Adipose tissue (tissue), 3 donors: Measurements from ENCODE around the gene FYB1. TPM values are rescaled to one million over a fixed set of nuclear protein-coding genes. Genes with fewer than 3 reads are reported as not detected.
"Not testable (repeated sequence)": the region's sequence is repeated elsewhere in the genome, so short reads cannot be mapped to it uniquely, and the experiment has no call there.

Source experiments
- H3K27ac ChIP-seq: one replicate; pipeline ENCODE4 v1.5.1; 2013; ENCODE audit warnings: low read depth, low read length
- WGBS, 3 donors: extraction: QIAGEN DNeasy Blood & Tissue Kit; methylation state at CpG; one replicate each; pipeline ENCODE4 v1.1.7; 2013; 5-methylcytosine and 5-hydroxymethylcytosine counted together
- polyA plus RNA-seq, 3 donors: library from polyadenylated mRNA; stranded (reverse); fragments of 200-250 nt; gene quantifications; one replicate each; pipeline ENCODE4 v1.2.3, GENCODE V29; 2013
- donor health status: healthy with polysubstance abuse.
- donor health status: Bipolar disorder and iron deficiency.
- donor health status: healthy.

Gene FYB1, protein sequence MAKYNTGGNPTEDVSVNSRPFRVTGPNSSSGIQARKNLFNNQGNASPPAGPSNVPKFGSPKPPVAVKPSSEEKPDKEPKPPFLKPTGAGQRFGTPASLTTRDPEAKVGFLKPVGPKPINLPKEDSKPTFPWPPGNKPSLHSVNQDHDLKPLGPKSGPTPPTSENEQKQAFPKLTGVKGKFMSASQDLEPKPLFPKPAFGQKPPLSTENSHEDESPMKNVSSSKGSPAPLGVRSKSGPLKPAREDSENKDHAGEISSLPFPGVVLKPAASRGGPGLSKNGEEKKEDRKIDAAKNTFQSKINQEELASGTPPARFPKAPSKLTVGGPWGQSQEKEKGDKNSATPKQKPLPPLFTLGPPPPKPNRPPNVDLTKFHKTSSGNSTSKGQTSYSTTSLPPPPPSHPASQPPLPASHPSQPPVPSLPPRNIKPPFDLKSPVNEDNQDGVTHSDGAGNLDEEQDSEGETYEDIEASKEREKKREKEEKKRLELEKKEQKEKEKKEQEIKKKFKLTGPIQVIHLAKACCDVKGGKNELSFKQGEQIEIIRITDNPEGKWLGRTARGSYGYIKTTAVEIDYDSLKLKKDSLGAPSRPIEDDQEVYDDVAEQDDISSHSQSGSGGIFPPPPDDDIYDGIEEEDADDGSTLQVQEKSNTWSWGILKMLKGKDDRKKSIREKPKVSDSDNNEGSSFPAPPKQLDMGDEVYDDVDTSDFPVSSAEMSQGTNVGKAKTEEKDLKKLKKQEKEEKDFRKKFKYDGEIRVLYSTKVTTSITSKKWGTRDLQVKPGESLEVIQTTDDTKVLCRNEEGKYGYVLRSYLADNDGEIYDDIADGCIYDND
- 10 to 100 TPM in 1 of 3 donors, 1 to 10 TPM in 2; 1.1 to 12.1 (median 4.9) TPM for polyA plus RNA-seq

DNA sequence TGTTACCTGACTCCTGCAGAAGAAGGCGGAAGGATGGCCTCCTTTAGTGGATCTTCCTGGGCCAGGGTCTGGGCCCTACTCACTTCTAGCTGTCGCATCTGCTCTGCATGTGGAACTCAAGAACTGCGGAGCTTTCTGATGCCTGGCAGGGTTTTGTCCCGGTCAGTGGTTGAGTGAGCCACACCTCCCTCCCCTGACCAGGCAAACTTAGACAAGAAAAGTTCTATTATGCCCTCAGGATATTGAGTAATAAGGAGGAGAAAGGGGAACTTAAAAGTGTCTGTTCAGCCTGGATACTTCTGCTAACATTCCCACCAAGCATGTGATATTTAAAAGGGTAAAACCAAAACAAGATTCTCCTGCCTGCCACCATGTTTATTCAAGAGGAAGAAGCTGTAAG, at the start of gene FYB1:
FYB1 (minus strand) TSS at position 127 of the 400 bp plus-strand sequence. CDS start 16,603 bp downstream, outside the sequence.
- 43 to 77% (median 57%) methylated on average over 4 of the region's 4 CpGs for WGBS, 3 donors
- no peak within 1 kb of the TSS for H3K27ac ChIP-seq

DNA sequence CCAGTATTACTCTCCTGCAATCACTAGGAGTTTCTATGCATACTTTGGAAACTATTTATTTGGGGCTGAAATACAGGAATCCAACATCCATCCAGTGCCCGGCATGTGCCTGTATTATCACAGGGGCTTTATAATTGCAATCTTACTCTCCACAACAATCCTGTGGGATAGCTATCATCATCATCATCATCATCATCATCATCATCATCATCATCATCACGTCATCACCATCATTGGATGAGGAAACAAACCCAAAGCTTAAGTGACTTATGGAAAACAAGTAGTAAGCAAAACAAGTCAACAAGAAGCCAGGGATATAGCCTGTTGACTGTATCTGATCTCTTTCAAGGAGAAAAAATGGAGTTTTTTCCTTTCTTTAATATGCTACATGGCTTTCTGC, 47.8 kb upstream of the FYB1 start:
- WGBS, 3 donors = 83 to 85% (median 84%) methylated on average over 2 of the region's 2 CpGs
- no peak overlapping the region for H3K27ac ChIP-seq

DNA sequence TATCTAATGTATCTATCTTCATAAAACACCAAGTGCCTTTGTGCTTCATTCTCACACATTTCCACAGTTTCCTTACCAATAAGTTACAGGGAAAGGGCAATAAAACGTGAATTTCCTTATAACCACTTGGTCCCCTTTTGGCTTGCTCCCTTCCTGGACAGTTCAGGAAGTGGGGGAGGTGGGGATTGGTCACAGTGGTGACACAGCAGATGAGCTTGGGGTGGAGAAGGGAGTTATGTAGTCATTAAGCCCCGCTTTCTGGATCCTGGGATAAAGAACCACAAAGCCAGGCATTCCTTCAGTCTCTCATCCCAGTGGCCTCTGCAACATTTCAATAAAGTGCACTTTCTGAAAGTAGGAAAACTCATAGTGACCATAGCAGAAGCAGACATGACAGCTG, 47.1 kb upstream of the FYB1 start:
- WGBS, 3 donors = 0% methylated on average over 2 of the region's 2 CpGs
- H3K27ac ChIP-seq = no peak overlapping the region

DNA sequence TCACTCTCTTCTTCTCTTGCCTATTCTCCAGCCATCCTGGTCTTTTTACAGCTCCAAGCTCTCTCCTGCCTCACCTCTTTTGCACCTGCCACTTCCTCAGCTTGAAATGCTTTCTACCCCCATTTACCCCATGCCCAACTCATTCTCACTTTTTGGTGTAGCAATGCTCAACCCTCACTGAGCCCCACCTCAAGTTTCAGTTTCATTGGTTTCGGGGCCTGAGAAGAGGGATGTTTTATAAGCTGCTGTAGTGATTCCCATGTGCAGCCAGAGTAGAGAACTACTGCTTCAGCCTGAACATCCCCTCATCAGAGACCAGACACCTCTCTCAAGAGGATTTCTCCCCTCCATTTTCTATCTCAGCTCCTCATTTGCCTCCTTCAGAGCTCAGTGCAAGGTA, 45.2 kb upstream of the FYB1 start:
- 67 to 73% (median 73%) methylated on average over 1 of the region's 1 CpG for WGBS, 3 donors
- H3K27ac ChIP-seq = no peak overlapping the region

DNA sequence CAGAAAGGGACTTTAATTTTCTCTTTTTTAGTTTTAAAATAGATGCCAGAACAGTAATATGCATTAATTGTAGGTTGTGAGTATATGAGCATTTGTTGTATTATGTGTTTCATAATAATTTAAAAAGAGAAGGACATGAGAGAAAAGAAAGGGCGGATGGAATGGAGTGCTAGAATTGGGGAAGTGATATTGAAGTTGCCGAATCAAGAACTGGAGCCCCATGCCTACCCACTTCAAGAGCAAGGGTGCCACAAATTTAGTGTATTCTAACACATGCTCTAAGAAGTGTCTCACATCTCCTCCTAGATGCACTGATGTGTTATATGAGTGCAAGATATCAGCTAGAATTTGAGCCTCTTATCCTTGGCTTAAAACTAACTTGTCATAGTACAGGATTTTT, 43.6 kb upstream of the FYB1 start:
- 58 to 79% (median 77%) methylated on average over 2 of the region's 2 CpGs for WGBS, 3 donors
- no peak overlapping the region for H3K27ac ChIP-seq

DNA sequence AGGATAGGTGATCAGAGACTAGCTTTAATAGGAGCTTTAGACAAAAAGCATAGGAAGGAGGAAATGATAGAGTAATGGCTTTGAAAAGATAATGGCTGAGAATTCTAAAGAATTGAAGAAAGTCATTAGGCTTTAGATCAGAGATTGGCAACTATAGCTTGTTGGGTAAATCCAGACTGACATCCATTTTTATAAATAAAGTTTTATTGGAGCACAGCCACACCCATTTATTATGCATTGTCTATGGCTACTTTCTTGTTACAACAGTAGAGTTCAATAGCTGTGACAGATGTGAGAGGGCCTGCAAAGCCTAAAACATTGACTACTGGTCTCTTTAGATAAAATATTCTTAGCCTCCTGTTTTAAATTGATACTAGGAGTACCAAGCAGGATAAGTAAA, 40.7 kb upstream of the FYB1 start:
- no peak overlapping the region for H3K27ac ChIP-seq

DNA sequence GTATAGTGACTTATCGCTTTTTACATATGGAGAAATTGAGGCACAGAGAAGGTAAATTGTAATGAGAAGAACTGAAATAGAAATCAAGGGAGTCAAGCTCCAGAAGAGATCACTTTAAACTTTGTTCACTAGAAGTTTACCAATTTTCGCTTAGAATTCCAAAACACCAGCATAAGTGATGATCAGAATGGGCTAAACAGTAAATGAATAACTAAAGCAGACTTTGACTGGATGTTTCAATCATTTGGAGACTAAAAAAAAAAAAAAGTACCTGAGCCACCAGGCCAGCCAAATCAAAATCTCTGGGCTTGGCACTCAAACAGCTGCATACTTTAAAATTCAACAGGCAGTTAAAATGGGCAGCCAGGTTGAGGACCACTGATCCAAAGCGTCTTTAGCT, 38.2 kb upstream of the FYB1 start:
- WGBS, 3 donors = 86 to 99% (median 97%) methylated on average over 3 of the region's 3 CpGs
- no peak overlapping the region for H3K27ac ChIP-seq

DNA sequence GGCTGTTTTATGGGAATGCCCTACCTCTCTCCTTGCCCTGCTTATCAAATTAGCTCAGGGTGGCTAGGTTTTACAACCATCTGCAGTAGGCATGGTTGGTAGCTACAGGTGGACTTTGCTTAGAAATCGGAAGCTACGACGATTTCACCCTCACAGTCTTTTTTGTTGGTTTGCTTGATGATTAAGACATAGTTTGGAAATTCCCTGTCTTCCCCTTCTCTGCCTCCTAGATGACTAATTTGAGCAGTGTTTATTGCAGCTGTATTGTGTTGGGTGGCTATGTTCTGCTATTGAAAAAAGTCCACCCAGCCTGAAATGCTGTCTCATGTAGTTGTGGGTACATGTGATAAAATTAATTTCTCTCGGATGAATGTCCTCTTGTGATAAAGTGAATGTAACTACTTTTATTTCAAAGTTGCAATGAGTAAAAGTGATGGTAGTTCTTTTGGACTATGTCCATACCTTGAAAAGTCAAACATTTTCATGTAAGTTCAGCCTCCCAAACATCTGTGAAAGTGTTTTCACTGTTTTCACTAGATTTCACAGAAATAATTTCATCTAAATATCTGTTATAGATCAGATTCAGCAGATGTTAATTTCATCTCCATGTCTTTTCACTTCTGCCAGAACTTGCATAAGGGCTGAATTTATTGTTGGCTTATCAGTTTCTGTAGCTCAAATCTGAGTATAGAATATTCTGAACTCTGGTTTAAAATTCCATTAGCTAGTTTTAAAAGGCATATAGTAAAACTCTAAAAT, 37.3 kb upstream of the FYB1 start:
- 25 to 59% (median 25%) methylated on average over 4 of the region's 4 CpGs for WGBS, 3 donors

DNA sequence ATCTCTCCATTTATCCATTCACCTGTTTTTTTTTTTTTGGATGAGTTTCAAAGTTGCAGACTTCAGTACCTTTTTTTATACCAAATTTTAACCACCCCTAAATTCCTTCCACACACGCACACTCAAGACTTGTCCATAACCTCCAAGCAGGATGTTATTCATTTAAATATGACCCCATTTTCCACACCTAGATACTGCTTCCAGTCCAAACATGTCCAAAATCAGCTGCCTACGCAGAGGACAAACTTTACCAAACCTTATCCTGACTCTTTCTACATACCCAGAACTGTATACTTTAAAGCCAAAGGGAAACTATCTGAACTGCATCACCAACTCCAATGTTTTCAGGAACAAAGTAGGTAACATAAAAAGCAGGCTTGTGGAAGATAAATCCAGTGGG, 36.0 kb upstream of the FYB1 start:
- WGBS, 3 donors = 86 to 94% (median 88%) methylated on average over 2 of the region's 2 CpGs
- no peak overlapping the region for H3K27ac ChIP-seq

More for the DNA sequence above, 37.3 kb upstream of the FYB1 start:
- H3K27ac ChIP-seq = no peak overlapping the region

DNA sequence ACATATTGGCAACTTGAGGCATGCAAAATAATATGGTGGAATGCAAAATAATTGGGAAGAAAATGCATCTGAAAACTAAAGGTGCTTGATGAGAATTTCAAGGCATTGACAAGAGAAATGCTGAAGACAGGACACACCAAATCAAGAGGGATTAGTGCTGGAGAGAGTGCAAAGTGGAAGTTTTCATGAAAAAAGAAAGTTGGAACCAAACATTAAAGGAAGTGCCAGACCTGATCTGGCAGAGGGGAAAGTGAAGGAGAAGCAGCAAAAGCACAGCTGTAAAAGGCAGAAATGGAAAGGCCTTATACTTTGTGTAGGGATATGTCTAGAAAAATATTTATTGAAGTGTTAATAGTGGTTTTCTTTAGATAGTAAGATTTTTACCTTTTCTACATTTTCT, 35.3 kb upstream of the FYB1 start:
- H3K27ac ChIP-seq = no peak overlapping the region

DNA sequence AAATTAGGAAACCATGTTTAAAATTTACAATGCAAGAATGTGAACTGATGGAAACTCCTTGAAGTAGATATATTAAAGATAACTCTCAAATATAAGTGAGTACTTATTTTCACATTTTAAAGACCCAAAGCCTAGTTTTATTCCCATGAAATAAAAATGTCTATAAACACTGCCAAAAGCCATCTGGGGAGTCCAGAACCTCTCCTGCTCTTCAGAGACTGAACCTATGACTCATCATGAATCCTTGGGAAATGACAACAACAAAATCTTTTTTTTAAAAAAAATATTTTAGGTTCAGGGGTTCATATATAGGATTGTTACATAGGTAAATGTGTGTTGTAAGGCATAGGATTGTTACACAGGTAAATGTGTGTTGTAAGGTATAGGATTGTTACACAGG, 33.8 kb upstream of the FYB1 start:
- H3K27ac ChIP-seq = no peak overlapping the region

DNA sequence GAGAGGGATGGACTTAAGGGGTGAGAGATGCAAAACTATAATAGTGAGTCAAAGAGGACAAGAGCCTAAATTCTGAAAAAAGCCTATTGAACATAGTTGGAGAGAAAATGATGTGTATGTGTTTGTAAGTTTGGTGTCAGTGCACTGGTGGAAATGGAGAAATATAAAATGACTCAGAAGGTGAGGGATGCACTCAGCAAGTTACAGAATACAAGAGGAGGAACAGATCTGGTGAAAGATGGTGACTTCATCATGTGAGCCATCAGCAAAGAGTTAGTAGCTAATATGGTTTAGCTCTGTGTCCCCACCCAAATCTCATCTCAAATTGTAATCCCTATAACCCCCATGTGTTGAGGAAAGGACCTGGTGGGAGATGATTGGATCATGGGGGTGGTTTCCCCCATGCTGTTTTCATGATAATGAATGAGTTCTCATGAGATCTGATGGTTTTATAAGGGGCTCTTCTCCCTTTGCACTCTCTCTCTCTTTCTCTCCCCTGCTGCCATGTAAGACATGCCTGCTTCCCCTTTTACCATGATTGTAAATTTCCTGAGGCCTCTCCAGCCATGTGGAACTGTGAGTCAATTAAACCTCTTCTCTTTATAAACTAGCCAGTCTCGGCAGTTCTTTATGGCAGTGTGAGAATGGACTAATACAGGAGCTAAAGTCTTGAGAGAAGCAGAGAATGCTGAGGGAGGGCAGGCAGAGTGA, 30.4 kb upstream of the FYB1 start:
- WGBS, 3 donors = 55 to 74% (median 63%) methylated on average over 1 of the region's 1 CpG
- H3K27ac ChIP-seq = no peak overlapping the region

DNA sequence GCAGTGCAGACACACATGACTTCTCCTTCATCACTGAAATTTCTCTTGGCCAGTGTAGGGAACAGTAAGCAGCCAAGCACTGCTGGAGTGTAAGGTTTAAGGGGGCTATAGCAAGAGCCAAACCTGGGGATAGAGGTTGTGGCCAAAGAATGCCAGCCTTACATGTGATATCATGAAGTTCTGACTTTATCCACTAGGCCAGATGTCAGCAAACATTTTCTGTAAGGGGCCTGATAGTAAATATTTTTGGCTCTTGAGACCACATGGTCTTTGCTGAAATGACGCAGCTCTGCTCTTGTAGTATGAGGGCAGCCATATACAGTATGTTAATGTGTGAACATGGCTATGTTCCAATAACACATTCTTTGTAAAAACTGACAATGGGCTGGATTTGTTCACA, 29.7 kb upstream of the FYB1 start:
- no peak overlapping the region for H3K27ac ChIP-seq
- 87 to 96% (median 91%) methylated on average over 1 of the region's 1 CpG for WGBS, 3 donors

DNA sequence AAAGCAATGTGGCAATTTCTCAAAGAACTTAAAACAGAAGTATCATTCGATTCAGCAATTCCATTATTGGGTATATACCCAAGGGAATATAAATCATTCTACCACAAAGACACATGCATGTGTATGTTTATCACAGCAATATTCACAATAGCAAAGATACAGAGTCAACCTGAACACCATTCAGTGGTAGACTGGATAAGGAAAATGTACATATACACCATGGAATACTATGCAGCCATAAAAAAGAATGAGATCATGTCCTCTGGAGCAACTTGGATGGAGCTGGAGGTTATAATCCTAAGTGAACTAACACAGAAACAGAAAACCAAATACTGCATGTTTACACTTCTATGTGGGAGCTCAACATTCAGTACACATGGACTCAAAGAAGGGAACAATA, 21.4 kb upstream of the FYB1 start:
- H3K27ac ChIP-seq = no peak overlapping the region
- 71 to 92% (median 83%) methylated on average over 1 of the region's 1 CpG for whole genome bisulfite sequencing, 3 donors

DNA sequence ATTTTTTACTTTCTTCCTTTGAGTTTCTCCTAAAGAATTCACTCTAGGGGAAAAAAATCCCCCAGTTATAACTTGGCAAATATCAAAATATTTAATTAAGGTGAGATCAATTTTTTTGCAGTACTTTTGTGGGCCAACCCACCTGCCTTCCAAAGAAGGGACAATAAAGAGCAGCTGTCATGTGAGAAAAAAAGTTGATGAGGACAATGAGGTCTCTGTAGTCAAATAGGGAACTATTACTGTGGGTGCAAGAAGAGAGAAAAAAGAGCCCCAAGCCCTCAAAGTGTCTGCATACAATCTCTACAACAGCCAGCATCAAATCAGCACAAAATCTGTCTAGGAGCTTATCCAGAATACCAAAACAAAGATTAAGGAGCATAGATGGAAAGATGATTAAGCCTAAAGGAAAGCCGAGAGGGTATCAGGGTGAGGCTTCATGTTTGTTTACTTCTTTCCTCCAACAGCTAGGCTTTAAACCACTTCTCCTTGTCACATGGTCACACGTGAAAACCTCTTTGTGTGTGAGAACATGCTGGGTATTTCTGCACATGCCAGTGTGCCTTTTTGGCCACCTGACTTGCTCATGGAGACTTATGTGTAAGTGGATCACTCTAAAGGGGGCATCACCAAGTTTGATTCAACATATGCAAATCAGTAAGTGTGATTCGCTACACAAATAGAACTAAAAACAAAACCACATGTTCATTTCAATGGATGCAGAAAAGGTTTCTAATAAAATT, 19.2 kb upstream of the FYB1 start:
- WGBS, 3 donors = 51 to 55% (median 51%) methylated on average over 3 of the region's 3 CpGs
- no peak overlapping the region for H3K27ac ChIP-seq

DNA sequence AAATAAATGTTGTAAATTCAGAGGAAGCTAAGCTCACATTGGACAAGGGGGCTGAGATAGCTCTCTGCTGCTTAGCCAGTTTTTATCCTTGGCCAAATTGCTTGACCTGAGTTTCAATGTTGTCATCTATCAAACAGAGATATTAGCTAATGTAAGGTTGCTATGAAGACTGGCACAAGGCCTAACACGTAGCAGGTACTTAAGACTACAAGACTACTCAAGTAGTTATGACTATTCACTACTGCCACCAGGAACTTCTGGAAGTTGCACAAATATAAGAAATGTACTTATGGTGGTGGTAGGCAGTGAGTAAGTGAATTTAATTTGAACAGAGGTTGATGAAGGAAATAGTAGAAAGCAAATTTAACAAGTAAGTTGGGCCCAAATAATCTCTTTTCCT, 17.4 kb upstream of the FYB1 start:
- H3K27ac ChIP-seq = no peak overlapping the region
- 46 to 76% (median 57%) methylated on average over 1 of the region's 1 CpG for WGBS, 3 donors

DNA sequence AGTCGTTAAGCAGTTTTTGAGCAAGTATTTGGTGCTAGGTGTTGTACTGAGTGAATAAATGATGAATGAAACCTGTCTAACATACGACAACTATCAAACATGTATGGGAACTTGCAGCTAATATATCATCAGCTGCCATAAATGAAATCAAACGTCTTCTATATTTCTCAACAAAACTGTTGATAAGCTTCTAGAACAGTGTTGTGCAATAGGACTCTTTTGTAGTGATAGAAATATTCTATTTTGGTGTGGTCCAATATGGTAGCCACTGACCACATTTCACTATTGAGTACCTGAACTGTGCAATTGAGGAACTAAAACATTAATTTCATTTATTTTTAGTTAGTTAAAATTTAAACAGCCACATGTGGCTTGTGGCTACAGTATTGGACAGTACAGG, 16.3 kb upstream of the FYB1 start:
- no peak overlapping the region for H3K27ac ChIP-seq
- 48 to 62% (median 58%) methylated on average over 3 of the region's 3 CpGs for WGBS, 3 donors

DNA sequence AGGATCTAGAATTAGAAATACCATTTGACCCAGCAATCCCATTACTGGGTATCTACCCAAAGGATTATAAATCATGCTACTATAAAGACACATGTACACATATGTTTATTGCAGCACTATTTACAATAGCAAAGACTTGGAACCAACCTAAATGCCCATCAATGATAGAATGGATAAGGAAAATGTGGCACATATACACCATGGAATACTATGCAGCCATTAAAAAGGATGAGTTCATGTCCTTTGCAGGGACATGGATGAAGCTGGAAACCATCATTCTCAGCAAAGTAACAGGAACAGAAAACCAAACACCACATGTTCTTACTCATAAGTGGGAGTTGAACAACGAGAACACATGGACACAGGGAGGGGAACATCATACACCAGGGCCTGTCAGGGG, 15.1 kb upstream of the FYB1 start:
- WGBS, 3 donors = 61 to 88% (median 84%) methylated on average over 1 of the region's 1 CpG
- not testable (repeated sequence) for H3K27ac ChIP-seq
